GM12878 (cell line): ENCODE results near the gene SOST.

Experiments used
- ATF2 ChIP-seq: IDR thresholded peaks from 2 replicates; pipeline ENCODE4 v1.6.1; 2012; ENCODE audit warnings: low read length, inconsistent platforms
- ATF3 ChIP-seq: IDR thresholded peaks from 2 replicates; pipeline ENCODE4 v1.6.1; 2011; ENCODE audit warnings: low read depth, mild to moderate bottlenecking, low read length, moderate library complexity, borderline replicate concordance; ENCODE audit errors: extremely low read depth
- CHD2 ChIP-seq: IDR thresholded peaks from 2 replicates; pipeline ENCODE4 v1.6.1; 2011; ENCODE audit warnings: low read depth, low read length, improper control_type of control experiment, borderline replicate concordance
- CHD4 ChIP-seq: fragments of 200-600 bp; sonication (generic); IDR thresholded peaks from 2 replicates; pipeline ENCODE4 v1.6.1; 2016; ENCODE audit warnings: mild to moderate bottlenecking
- HDGF ChIP-seq: fragments of 450-650 bp; IDR thresholded peaks from 2 replicates; pipeline ENCODE4 v1.6.1; 2016; ENCODE audit warnings: antibody characterized with exemption
- KAT2A ChIP-seq: conservative IDR thresholded peaks from 2 replicates; pipeline ENCODE4 v1.6.1; 2011; ENCODE audit warnings: low read depth, low read length; ENCODE audit not compliant: control insufficient read depth
- LARP7 ChIP-seq: fragments of 450-650 bp; IDR thresholded peaks from 2 replicates; pipeline ENCODE4 v1.6.1; 2017; ENCODE audit warnings: mild to moderate bottlenecking
- NRF1 ChIP-seq: conservative IDR thresholded peaks from 2 replicates; pipeline ENCODE4 v1.6.1; 2011; ENCODE audit warnings: mild to moderate bottlenecking, low read depth, low read length, improper control_type of control experiment
- PKNOX1 ChIP-seq: fragments of 450-650 bp; IDR thresholded peaks from 2 replicates; pipeline ENCODE4 v1.6.1; 2016; ENCODE audit warnings: mild to moderate bottlenecking
- POLR2A ChIP-seq: IDR thresholded peaks from 2 replicates; pipeline ENCODE4 v1.6.1; 2011; ENCODE audit warnings: low read depth, mild to moderate bottlenecking, low read length
- REST ChIP-seq: IDR thresholded peaks from 2 replicates; pipeline ENCODE4 v1.6.1; 2012; ENCODE audit warnings: mild to moderate bottlenecking, low read depth, low read length
- TARDBP ChIP-seq: IDR thresholded peaks from 2 replicates; pipeline ENCODE4 v1.6.1; 2016; ENCODE audit warnings: borderline replicate concordance

GRCh38 chr17:43706235-43706634 is 52.4 kb downstream of the SOST start:
- TF ChIP-seq PKNOX1 (no peak), CHD2 (no peak), NRF1 (no peak), ATF3 (no peak), KAT2A (no peak), ATF2 (no peak), CHD4 (no peak), POLR2A (no peak), HDGF (no peak), REST (no peak), TARDBP (no peak), LARP7 (no peak)
